Mucosa of rectum (tissue), 2 donors: ENCODE results near the gene AGTPBP1.

ENCODE experiments used
- H3K27ac ChIP-seq, 2 donors: one replicate each; pipeline ENCODE4 v1.7.0; 2013; ENCODE audit warnings: inconsistent platforms in 2 of 2, low read depth in 2 of 2, low read length in 2 of 2
- H3K27me3 ChIP-seq, 2 donors: one replicate each; pipeline ENCODE4 v1.7.0; 2013; ENCODE audit warnings: low read length in 2 of 2; ENCODE audit not compliant: control insufficient read depth in 2 of 2, insufficient read depth in 2 of 2
- H3K36me3 ChIP-seq, 2 donors: one replicate each; pipeline ENCODE4 v1.7.0; 2013; ENCODE audit warnings: low read length in 2 of 2; ENCODE audit not compliant: control insufficient read depth in 2 of 2, insufficient read depth in 2 of 2
- H3K4me1 ChIP-seq, 2 donors: one replicate each; pipeline ENCODE4 v1.7.0; 2013; ENCODE audit warnings: low read length in 2 of 2, mild to moderate bottlenecking in 1 of 2; ENCODE audit not compliant: control insufficient read depth in 2 of 2, insufficient read depth in 2 of 2
- H3K4me3 ChIP-seq, 2 donors: one replicate each; pipeline ENCODE4 v1.7.0; 2013; ENCODE audit warnings: low read length in 2 of 2
- H3K9ac ChIP-seq, 2 donors: one replicate each; pipeline ENCODE4 v1.7.0; 2013; ENCODE audit warnings: low read length in 2 of 2, low read depth in 1 of 2, mild to moderate bottlenecking in 1 of 2
- H3K9me3 ChIP-seq, 2 donors: one replicate each; pipeline ENCODE4 v1.7.0; 2013; ENCODE audit warnings: low read length in 2 of 2; ENCODE audit not compliant: control insufficient read depth in 2 of 2
- donor health status: healthy.
- donor health status: Normal muscosa, but diverticular disease.

Gene AGTPBP1

DNA sequence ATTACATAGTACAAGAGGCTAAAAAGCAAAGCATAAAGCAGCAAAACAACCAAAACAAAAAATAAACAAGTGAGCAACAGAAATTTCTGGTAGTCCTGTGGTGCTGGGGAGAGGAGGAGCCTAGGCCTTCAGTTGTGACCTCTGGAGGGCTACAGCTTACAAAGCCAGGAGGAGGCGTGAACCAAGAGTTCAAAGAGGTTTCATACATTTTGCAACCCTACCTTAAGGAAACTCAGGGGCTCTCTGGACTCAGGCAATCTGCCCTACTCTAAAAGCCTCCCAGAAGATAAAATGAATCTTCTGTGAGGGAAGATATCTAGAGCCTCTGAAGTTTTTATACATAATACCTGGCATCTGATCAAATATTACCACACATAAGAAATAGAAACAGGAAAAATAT is 187.4 kb downstream of the AGTPBP1 start:
- no peaks in the 10 kb centered on the region for H3K4me1 ChIP-seq
- no peak overlapping the region for H3K27ac ChIP-seq
- no peaks in the 10 kb centered on the region for H3K36me3 ChIP-seq
- no peaks in the 10 kb centered on the region for H3K27me3 ChIP-seq
- H3K9ac ChIP-seq, result no peak overlapping the region
- H3K9me3 ChIP-seq, result no peaks in the 10 kb centered on the region
- H3K4me3 ChIP-seq, result no peak overlapping the region

DNA sequence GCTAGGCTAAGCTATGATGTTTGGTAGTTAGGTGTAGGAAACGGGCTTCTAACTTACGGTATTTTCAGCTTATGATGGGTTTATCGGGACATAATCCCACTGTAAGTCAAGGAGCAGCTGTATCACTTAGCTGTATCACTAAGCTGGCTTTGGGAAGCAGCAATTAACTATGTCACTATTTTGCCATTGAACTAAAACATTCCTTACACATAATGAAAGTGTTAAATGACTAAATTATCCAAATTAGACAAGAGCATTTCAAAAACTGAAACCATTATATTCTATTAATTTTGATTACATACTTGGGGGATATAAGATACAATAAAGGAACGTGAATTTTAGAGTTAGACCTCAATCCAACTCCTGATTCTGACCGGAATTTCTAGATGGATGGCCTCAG is 188.3 kb downstream of the AGTPBP1 start:
- H3K9ac ChIP-seq, result no peak overlapping the region
- H3K4me1 ChIP-seq, result no peaks in the 10 kb centered on the region
- no peaks in the 10 kb centered on the region for H3K27me3 ChIP-seq

DNA sequence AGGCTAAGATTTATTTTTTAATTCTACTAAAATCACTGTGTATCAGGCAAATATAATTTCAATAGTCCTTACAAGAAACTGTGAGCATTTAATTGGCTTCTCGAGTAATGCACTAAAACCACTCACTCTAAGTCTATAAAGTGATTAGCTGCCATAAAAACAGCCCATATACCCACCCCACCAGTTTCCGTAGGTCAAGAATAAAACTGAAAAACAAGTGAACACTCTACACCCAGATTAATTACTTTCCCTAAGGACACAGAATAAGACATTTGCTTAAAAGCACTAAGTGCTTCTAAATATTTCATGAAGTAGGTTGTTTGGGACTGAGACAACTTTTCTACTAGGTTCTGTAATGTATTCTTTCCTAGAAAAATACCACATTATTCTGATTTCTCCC is 194.2 kb downstream of the AGTPBP1 start:
- Histone ChIP-seq H3K4me1 (no peaks in the 10 kb centered on the region), H3K9me3 (no peaks in the 10 kb centered on the region), H3K9ac (no peak overlapping the region), H3K4me3 (no peak overlapping the region), H3K36me3 (no peaks in the 10 kb centered on the region), H3K27ac (no peak overlapping the region), H3K27me3 (no peaks in the 10 kb centered on the region)

More for the DNA sequence above, 188.3 kb downstream of the AGTPBP1 start:
- no peaks in the 10 kb centered on the region for H3K9me3 ChIP-seq
- H3K36me3 ChIP-seq, result no peaks in the 10 kb centered on the region
- no peak overlapping the region for H3K4me3 ChIP-seq
- H3K27ac ChIP-seq, result no peak overlapping the region

DNA sequence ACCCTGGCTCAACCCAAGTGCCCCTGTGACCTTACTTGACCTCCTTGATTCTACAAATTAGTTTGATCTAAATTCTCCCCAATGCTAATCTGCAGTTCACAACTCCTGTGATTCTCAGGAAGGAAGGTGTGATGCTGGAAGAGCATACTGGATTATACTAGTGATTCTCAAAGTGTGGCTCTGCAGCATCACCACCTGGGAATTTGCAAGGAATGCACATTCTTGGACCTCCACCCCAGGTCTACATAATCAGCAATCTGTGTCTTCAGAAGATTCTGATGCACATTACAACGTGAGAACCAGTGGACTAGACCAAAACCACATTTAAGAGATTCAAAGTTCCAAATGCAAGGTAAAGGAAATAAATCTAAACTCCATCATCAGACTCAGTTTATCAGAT is 198.6 kb downstream of the AGTPBP1 start:
- Histone ChIP-seq H3K4me3 (no peak overlapping the region), H3K4me1 (no peaks in the 10 kb centered on the region), H3K27ac (no peak overlapping the region), H3K36me3 (no peaks in the 10 kb centered on the region), H3K27me3 (no peaks in the 10 kb centered on the region), H3K9me3 (no peaks in the 10 kb centered on the region), H3K9ac (no peak overlapping the region)

DNA sequence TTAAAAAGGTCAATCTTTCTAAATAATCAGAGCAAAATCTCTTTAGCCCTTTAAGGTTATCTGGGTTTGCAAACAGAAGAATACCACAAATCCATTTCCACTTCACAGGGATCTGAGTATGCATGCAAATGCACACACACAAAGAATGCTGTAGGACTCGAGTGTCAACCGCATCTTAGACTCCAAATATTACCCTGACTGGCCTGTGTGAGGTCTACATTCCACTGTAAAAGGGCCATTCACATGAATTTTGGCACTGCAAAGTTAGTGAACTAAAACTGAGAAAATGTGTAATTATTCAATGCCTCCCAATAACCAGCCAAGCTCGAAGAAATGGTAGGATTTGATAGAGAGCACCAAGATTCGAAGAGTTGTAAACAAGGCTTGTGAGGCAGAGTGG is 199.9 kb downstream of the AGTPBP1 start:
- H3K27me3 ChIP-seq, result no peaks in the 10 kb centered on the region
- H3K4me3 ChIP-seq, result no peak overlapping the region
- no peaks in the 10 kb centered on the region for H3K4me1 ChIP-seq
- no peak overlapping the region for H3K27ac ChIP-seq
- no peak overlapping the region for H3K9ac ChIP-seq
- no peaks in the 10 kb centered on the region for H3K9me3 ChIP-seq
- H3K36me3 ChIP-seq, result no peaks in the 10 kb centered on the region

DNA sequence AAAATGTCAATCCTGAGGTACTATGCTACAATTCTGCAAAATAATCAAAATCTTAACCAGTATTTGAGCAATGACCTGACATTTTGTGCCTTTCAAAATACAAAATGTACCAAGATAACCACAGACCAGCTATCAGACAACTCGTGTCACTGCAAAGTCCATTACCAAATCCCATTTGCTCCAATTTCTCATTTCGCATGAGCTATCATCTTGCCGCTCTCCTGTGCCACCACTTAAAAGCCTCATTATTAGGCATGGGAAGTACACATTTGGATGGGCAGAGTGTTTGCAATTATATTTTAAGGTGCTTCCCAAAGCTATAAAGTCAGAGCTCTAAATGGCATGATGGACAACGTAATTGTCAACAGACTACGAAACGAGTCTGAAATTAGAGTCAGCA is 205.2 kb downstream of the AGTPBP1 start:
- Histone ChIP-seq H3K9me3 (no peaks in the 10 kb centered on the region), H3K9ac (no peak overlapping the region), H3K4me3 (no peak overlapping the region), H3K27ac (no peak overlapping the region), H3K36me3 (no peaks in the 10 kb centered on the region), H3K27me3 (no peaks in the 10 kb centered on the region), H3K4me1 (no peaks in the 10 kb centered on the region)

DNA sequence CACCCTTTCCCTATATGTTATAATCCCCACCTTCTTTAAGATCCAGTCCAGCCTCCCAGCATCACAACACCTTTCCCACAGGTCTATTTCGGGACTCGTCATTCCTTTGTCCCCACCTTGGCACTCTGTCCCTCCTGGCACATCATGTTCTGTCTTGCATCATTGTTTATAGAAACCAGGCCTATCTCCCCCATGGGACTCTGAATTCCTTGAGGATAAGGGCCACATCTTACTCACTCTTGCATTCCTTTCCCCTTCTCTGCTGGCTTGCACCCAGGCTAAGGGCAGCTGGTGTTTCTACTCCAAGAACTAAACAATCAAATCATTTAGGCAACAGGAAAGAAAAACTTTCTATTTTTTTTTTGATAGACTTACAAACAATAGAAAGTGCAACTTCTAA is 205.7 kb downstream of the AGTPBP1 start:
- no peak overlapping the region for H3K27ac ChIP-seq

DNA sequence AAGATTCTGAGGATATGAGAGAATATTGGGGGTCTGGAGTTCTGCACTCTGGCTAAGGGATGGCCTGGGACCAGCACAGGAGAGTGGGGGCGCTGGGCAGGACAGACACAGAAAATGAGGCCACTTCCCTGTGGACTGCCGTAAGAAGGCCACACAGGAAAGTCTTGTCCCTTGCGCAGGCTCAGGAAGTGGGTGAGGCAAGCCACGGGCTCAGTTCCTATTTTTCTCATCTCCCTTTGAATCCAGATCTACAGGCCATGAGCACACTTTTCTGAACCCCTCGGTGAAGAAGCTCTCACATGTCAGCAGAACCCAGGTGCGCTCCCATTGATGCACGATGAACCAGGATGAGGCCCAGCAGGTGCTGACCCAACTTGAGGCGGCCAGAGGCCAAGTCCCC is 207.4 kb downstream of the AGTPBP1 start:
- H3K27me3 ChIP-seq, result no peaks in the 10 kb centered on the region
- no peak overlapping the region for H3K27ac ChIP-seq
- no peaks in the 10 kb centered on the region for H3K4me1 ChIP-seq
- no peak overlapping the region for H3K4me3 ChIP-seq
- H3K9me3 ChIP-seq, result no peaks in the 10 kb centered on the region
- H3K36me3 ChIP-seq, result no peaks in the 10 kb centered on the region
- H3K9ac ChIP-seq, result no peak overlapping the region

More for the DNA sequence above, 205.7 kb downstream of the AGTPBP1 start:
- H3K27me3 ChIP-seq, result no peaks in the 10 kb centered on the region
- no peaks in the 10 kb centered on the region for H3K4me1 ChIP-seq
- no peak overlapping the region for H3K4me3 ChIP-seq
- H3K9ac ChIP-seq, result no peak overlapping the region
- no peaks in the 10 kb centered on the region for H3K36me3 ChIP-seq
- H3K9me3 ChIP-seq, result no peaks in the 10 kb centered on the region

DNA sequence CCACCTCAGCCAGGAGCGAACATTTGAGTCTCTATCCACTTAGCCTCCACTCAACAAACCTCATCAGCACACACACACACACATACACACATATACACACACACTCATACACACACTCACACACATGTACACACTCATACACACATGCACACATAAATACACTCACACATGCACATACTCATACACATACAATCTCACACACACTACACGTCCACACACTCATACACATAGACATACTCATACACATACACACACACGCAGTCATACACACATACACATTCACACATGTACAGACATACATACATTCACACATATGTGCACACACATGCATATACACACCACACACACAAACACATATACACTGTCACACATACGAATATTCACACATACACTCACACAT is 208.2 kb downstream of the AGTPBP1 start:
- no peak overlapping the region for H3K27ac ChIP-seq
- H3K4me3 ChIP-seq, result no peak overlapping the region
- no peak overlapping the region for H3K9ac ChIP-seq
- no peaks in the 10 kb centered on the region for H3K4me1 ChIP-seq
- H3K27me3 ChIP-seq, result no peaks in the 10 kb centered on the region
- H3K9me3 ChIP-seq, result no peaks in the 10 kb centered on the region
- H3K36me3 ChIP-seq, result no peaks in the 10 kb centered on the region

DNA sequence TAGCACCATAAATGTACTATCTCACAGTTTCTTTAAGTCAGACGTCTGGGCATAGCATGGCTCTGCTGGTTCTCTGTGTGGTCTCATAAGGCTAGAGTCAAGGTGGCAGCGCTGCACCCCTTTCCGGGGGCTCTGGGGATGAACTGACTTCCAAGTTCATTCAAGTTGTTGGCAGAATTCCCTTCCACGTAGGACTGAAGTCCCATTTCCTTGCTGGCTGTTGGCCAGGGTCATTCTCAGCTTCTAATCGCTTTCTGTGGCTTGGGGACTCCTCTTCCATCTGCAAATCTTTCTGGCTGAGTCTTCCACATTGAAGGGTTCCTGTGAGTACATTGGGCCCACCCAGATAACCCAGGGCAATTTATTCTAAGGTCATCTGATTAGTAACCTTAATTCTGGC is 211.0 kb downstream of the AGTPBP1 start:
- H3K9ac ChIP-seq, result no peak overlapping the region
- H3K4me3 ChIP-seq, result no peak overlapping the region
- no peaks in the 10 kb centered on the region for H3K9me3 ChIP-seq
- no peak overlapping the region for H3K27ac ChIP-seq
- no peaks in the 10 kb centered on the region for H3K27me3 ChIP-seq
- H3K4me1 ChIP-seq, result no peaks in the 10 kb centered on the region
- no peaks in the 10 kb centered on the region for H3K36me3 ChIP-seq

DNA sequence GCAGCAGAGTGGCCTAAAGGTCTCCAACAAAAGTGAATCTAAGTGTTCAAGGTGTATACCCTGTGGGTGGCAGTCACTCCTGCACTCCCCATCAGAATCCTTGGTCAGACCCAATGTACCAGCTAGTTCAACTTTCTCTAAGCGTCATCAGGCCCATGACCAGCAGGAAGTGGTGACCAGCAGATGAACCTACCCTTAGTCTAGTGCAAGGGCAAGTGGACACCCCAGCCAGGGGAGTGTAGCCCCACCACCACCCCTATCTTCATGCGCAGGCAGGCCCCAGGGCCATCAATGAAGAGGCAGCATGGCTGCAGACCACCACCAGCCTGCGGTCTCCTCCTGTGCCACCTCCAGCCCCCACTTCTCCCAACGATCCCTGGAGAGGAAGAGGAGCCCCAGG is 213.1 kb downstream of the AGTPBP1 start:
- no peaks in the 10 kb centered on the region for H3K9me3 ChIP-seq
- H3K4me1 ChIP-seq, result no peaks in the 10 kb centered on the region
- no peaks in the 10 kb centered on the region for H3K36me3 ChIP-seq
- no peak overlapping the region for H3K4me3 ChIP-seq
- peaks cover 0 to 3% of the 10 kb centered on the region in 2 donors for H3K27me3 ChIP-seq
- no peak overlapping the region for H3K27ac ChIP-seq
- no peak overlapping the region for H3K9ac ChIP-seq
